T1000 (cell line): ENCODE results near the gene TOGARAM2.
"Not testable (repeated sequence)": the region's sequence is repeated elsewhere in the genome, so short reads cannot be mapped to it uniquely, and the experiment has no call there.

ENCODE experiments used
- DNase-seq: peaks from one replicate; lab custom pipeline; 2025; ENCODE audit warnings: mixed read lengths; lab: John Stamatoyannopoulos, UW

The TOGARAM2 gene

GRCh38 chr2:28977176-28977875, 3.8 kb upstream of the TOGARAM2 start:
- DNase-seq: no peak

GRCh38 chr2:28978001-28978400, 3.1 kb upstream of the TOGARAM2 start:
- not testable (repeated sequence) for DNase-seq

GRCh38 chr2:28978606-28979005, 2.5 kb upstream of the TOGARAM2 start:
- DNase-seq: no peak

GRCh38 chr2:28979041-28979440, 2.1 kb upstream of the TOGARAM2 start:
- DNase-seq: no peak

GRCh38 chr2:28979576-28980366, 1.3 kb upstream of the TOGARAM2 start:
- no peak for DNase-seq

GRCh38 chr2:28980368-28981015, 606 bp upstream of the TOGARAM2 start:
- DNase-seq: no peak

- no peak for DNase-seq
Measured at GRCh38 chr2:28981620-28982376, 700 bp downstream of the TOGARAM2 start.

GRCh38 chr2:28982381-28982950, 1.4 kb downstream of the TOGARAM2 start:
- DNase-seq: no peak

GRCh38 chr2:28986429-28986828, 5.3 kb downstream of the TOGARAM2 start:
- no peak for DNase-seq

- DNase-seq: no peak
Measured at GRCh38 chr2:28989973-28990372, 8.9 kb downstream of the TOGARAM2 start.

GRCh38 chr2:28990445-28990844, 9.3 kb downstream of the TOGARAM2 start:
- no peak for DNase-seq

- no peak for DNase-seq
Measured at GRCh38 chr2:28991021-28991420, 9.9 kb downstream of the TOGARAM2 start.

GRCh38 chr2:28991460-28991859, 10.4 kb downstream of the TOGARAM2 start:
- no peak for DNase-seq

- no peak for DNase-seq
Measured at GRCh38 chr2:28993206-28993960, 12.3 kb downstream of the TOGARAM2 start.

GRCh38 chr2:28994074-28994473, 13.0 kb downstream of the TOGARAM2 start:
- DNase-seq: no peak

- DNase-seq: no peak
Measured at GRCh38 chr2:28994679-28995078, 13.6 kb downstream of the TOGARAM2 start.

- DNase-seq: no peak
Measured at GRCh38 chr2:28995765-28996750, 15.0 kb downstream of the TOGARAM2 start.

GRCh38 chr2:28997237-28997846, 16.2 kb downstream of the TOGARAM2 start:
- no peak for DNase-seq
